C4-2B (cell line): ENCODE results near the gene UCHL1.

Experiments used
- H3K27ac ChIP-seq: fragments of 450-650 bp; 2 replicates; pipeline ENCODE4 v1.5.1; 2017
- CTCF ChIP-seq: fragments of 450-650 bp; conservative IDR thresholded peaks from 2 replicates; pipeline ENCODE4 v1.5.1; 2017; ENCODE audit warnings: mild to moderate bottlenecking
- ZFX ChIP-seq: fragments of 450-650 bp; IDR thresholded peaks from 2 replicates; pipeline ENCODE4 v1.6.1; 2017

Gene UCHL1

GRCh38 chr4:41256740-41257256, at the start of gene UCHL1:
UCHL1 (plus strand) TSS chr4:41256928; CDS start chr4:41256977, 49 bp downstream.
- no peak for TF ChIP-seq ZFX
- TF ChIP-seq CTCF, result no peak
- H3K27ac ChIP-seq, result no peak within 1 kb of the TSS

GRCh38 chr4:41207291-41207831, 49.4 kb upstream of the UCHL1 start:
- TF ChIP-seq CTCF (no peak), ZFX (no peak)
- no peak overlapping the region for H3K27ac ChIP-seq

GRCh38 chr4:41209187-41209586, 47.5 kb upstream of the UCHL1 start:
- H3K27ac ChIP-seq, result no peak overlapping the region
- TF ChIP-seq CTCF (no peak), ZFX (no peak)

GRCh38 chr4:41209901-41210300, 46.8 kb upstream of the UCHL1 start:
- H3K27ac ChIP-seq, result no peak overlapping the region
- TF ChIP-seq ZFX (no peak), CTCF (no peak)

GRCh38 chr4:41211951-41212615, 44.6 kb upstream of the UCHL1 start:
- no peak overlapping the region for H3K27ac ChIP-seq
- TF ChIP-seq CTCF, result no peak
- no peak for TF ChIP-seq ZFX

GRCh38 chr4:41212616-41213203, 44.0 kb upstream of the UCHL1 start:
- TF ChIP-seq CTCF (peak; percentile 65), ZFX (no peak)
- no peak overlapping the region for H3K27ac ChIP-seq

GRCh38 chr4:41213625-41214135, 43.0 kb upstream of the UCHL1 start:
- TF ChIP-seq ZFX (no peak), CTCF (no peak)
- H3K27ac ChIP-seq, result peak overlapping the region; percentile 66
